H1 (cell line): Measurements from ENCODE around the gene ATG16L2. TPM values are rescaled to one million over a fixed set of nuclear protein-coding genes. Genes with fewer than 3 reads are reported as not detected.

ENCODE experiments used
- CTCF ChIA-PET: fragments of 300-600 bp; sonication (Branson Sonifier 250); formaldehyde crosslinking; loops from one replicate; lab custom pipeline; 2021; ENCODE audit not compliant: partially characterized antibody; lab: Charles Lee
- POLR2A ChIA-PET: fragments of 300-600 bp; sonication (Branson Sonifier 250); formaldehyde crosslinking; loops from one replicate; lab custom pipeline; 2021; ENCODE audit warnings: inconsistent platforms; ENCODE audit not compliant: partially characterized antibody; lab: Charles Lee
- DNase-seq, 2 experiments: peaks; one replicate each; pipeline versions ENCODE4 v3.0.0 to v3.0.0-alpha.2; 2010 to 2022; ENCODE audit warnings: low spot score in 2 of 2, low read depth in 1 of 2, mixed read lengths in 1 of 2
- FAIRE-seq: peaks from 2 replicates; lab custom pipeline; 2011; peaks lifted over from hg19 to GRCh38; lab: Jason Lieb, UNC
- H2AFZ ChIP-seq: 2 replicates; pipeline ENCODE4 v1.8.1; 2012; ENCODE audit warnings: low read length, inconsistent platforms
- H2AK5ac ChIP-seq: 2 replicates; pipeline ENCODE4 v1.6.1; 2013; ENCODE audit warnings: low read depth, low read length
- H2BK120ac ChIP-seq: replicated peaks from 2 replicates; pipeline ENCODE3; 2013; ENCODE audit warnings: low read depth, low read length, inconsistent platforms
- H2BK12ac ChIP-seq: 2 replicates; pipeline ENCODE4 v1.6.1; 2013; ENCODE audit warnings: low read depth, low read length
- H2BK15ac ChIP-seq: 2 replicates; pipeline ENCODE4 v1.6.1; 2013; ENCODE audit warnings: low read length
- H2BK20ac ChIP-seq: 2 replicates; pipeline ENCODE4 v1.6.1; 2013; ENCODE audit warnings: low read length
- H2BK5ac ChIP-seq: 2 replicates; pipeline ENCODE4 v1.6.1; 2013; ENCODE audit warnings: low read depth, low read length
- H3K14ac ChIP-seq: 2 replicates; pipeline ENCODE4 v1.6.1; 2013; ENCODE audit warnings: inconsistent platforms; ENCODE audit not compliant: insufficient read length
- H3K18ac ChIP-seq: 2 replicates; pipeline ENCODE4 v1.6.1; 2013; ENCODE audit warnings: low read length; ENCODE audit errors: extremely low read depth
- H3K23ac ChIP-seq: 2 replicates; pipeline ENCODE4 v1.6.1; 2013; ENCODE audit warnings: inconsistent platforms; ENCODE audit not compliant: insufficient read length
- H3K23me2 ChIP-seq: 2 replicates; pipeline ENCODE4 v1.6.1; 2013; ENCODE audit warnings: low read depth, low read length
- H3K27ac ChIP-seq: 2 replicates; pipeline ENCODE4 v1.6.1; 2011; ENCODE audit warnings: low read depth, low read length, inconsistent platforms
- H3K27me3 ChIP-seq, 4 experiments: replicated peaks in 1 of 4; 1 replicate in 1 of 4; 2 replicates in 3 of 4; pipeline versions ENCODE4 v1.6.1 to v1.8.1; 2011 to 2013; ENCODE audit warnings: low read length in 3 of 4, mild to moderate bottlenecking in 3 of 4, inconsistent platforms in 2 of 4, mixed read lengths in 2 of 4, moderate library complexity in 1 of 4; ENCODE audit not compliant: control insufficient read depth in 3 of 4, insufficient read depth in 3 of 4; ENCODE audit errors: extremely low read depth in 1 of 4
- H3K36me3 ChIP-seq, 4 experiments: 2 replicates each; pipeline versions ENCODE4 v1.6.1 to v1.8.1; 2011 to 2013; ENCODE audit warnings: mild to moderate bottlenecking in 4 of 4, low read length in 3 of 4, moderate library complexity in 2 of 4, control low read depth in 1 of 4, inconsistent platforms in 1 of 4; ENCODE audit not compliant: insufficient read depth in 4 of 4, control insufficient read depth in 2 of 4
- H3K4ac ChIP-seq: replicated peaks from 2 replicates; pipeline ENCODE3; 2013; ENCODE audit warnings: low read length, low read depth, mixed read lengths, inconsistent platforms; ENCODE audit not compliant: insufficient read length
- H3K4me1 ChIP-seq, 4 experiments: replicated peaks in 1 of 4; 1 replicate in 1 of 4; 2 replicates in 3 of 4; pipeline versions ENCODE4 v1.6.1 to v1.8.1; 2011 to 2013; ENCODE audit warnings: low read length in 3 of 4, inconsistent platforms in 2 of 4, mixed read lengths in 1 of 4; ENCODE audit not compliant: insufficient read depth in 4 of 4, control insufficient read depth in 3 of 4
- H3K4me2 ChIP-seq, 2 experiments: 2 replicates each; pipeline versions ENCODE4 v1.6.1 to v1.8.1; 2011 to 2013; ENCODE audit warnings: low read depth in 2 of 2, low read length in 2 of 2, control low read depth in 1 of 2, inconsistent platforms in 1 of 2, mild to moderate bottlenecking in 1 of 2; ENCODE audit not compliant: insufficient read depth in 1 of 2
- H3K4me3 ChIP-seq, 4 experiments: fragments of 200-600, 300-600 bp in 1 of 4; sonication (generic), shearing (Covaris generic), sonication (Bioruptor Twin) in 1 of 4; 2 replicates each; pipeline versions ENCODE4 v1.5.1 to v1.8.1; 2011 to 2016; ENCODE audit warnings: low read length in 4 of 4, low read depth in 3 of 4, control low read depth in 2 of 4, inconsistent platforms in 2 of 4, mild to moderate bottlenecking in 2 of 4, mixed read lengths in 1 of 4, moderate library complexity in 1 of 4; ENCODE audit not compliant: insufficient read depth in 2 of 4; ENCODE audit errors: extremely low read depth in 1 of 4
- H3K56ac ChIP-seq: replicated peaks from 2 replicates; pipeline ENCODE3; 2013; ENCODE audit warnings: low read depth, mild to moderate bottlenecking, mixed read lengths, low read length, inconsistent platforms; ENCODE audit not compliant: insufficient read length
- H3K79me1 ChIP-seq: 2 replicates; pipeline ENCODE4 v1.6.1; 2013; ENCODE audit warnings: low read depth, low read length, control low read depth
- H3K79me2 ChIP-seq, 2 experiments: 2 replicates each; pipeline versions ENCODE4 v1.6.1 to v1.8.1; 2012 to 2013; ENCODE audit warnings: low read length in 2 of 2, mild to moderate bottlenecking in 2 of 2, inconsistent platforms in 1 of 2; ENCODE audit not compliant: insufficient read depth in 2 of 2, control insufficient read depth in 1 of 2
- H3K9ac ChIP-seq, 4 experiments: replicated peaks in 1 of 4; 1 replicate in 1 of 4; 2 replicates in 3 of 4; pipeline versions ENCODE4 v1.6.1 to v1.8.1; 2011 to 2013; ENCODE audit warnings: low read depth in 3 of 4, low read length in 3 of 4, control low read depth in 2 of 4, mild to moderate bottlenecking in 2 of 4, moderate library complexity in 2 of 4, inconsistent platforms in 1 of 4; ENCODE audit errors: extremely low read depth in 1 of 4
- H3K9me3 ChIP-seq, 2 experiments: 2 replicates each; pipeline versions ENCODE4 v1.6.1 to v1.8.1; 2012 to 2013; ENCODE audit warnings: mild to moderate bottlenecking in 2 of 2, moderate library complexity in 2 of 2, control low read depth in 1 of 2, inconsistent platforms in 1 of 2, low read depth in 1 of 2, low read length in 1 of 2, mixed read lengths in 1 of 2; ENCODE audit not compliant: insufficient read depth in 2 of 2
- H4K20me1 ChIP-seq, 2 experiments: replicated peaks in 1 of 2; 2 replicates each; pipeline versions ENCODE3 to v1.8.1; 2011 to 2013; ENCODE audit warnings: inconsistent platforms in 2 of 2, low read length in 2 of 2, mild to moderate bottlenecking in 1 of 2; ENCODE audit not compliant: insufficient read depth in 2 of 2, control insufficient read depth in 1 of 2
- H4K5ac ChIP-seq: 2 replicates; pipeline ENCODE4 v1.6.1; 2013; ENCODE audit warnings: low read length, low read depth, mixed read lengths, inconsistent platforms; ENCODE audit not compliant: insufficient read length
- H4K8ac ChIP-seq: 2 replicates; pipeline ENCODE4 v1.8.0; 2013; ENCODE audit warnings: mild to moderate bottlenecking, moderate library complexity, low read length, inconsistent platforms; ENCODE audit not compliant: insufficient read depth; ENCODE audit errors: extremely low read depth
- H4K91ac ChIP-seq: replicated peaks from 2 replicates; pipeline ENCODE3; 2013; ENCODE audit warnings: low read length, mixed read lengths, inconsistent platforms; ENCODE audit not compliant: insufficient read length
- ASH2L ChIP-seq: fragments of 200-600, 300-600 bp; sonication (generic); IDR thresholded peaks from one replicate; pipeline ENCODE4 v1.7.1; 2017; ENCODE audit warnings: low read length
- CTBP2 ChIP-seq: IDR thresholded peaks from 2 replicates; pipeline ENCODE4 v1.7.0; 2011; ENCODE audit warnings: borderline replicate concordance, mild to moderate bottlenecking, moderate library complexity, mixed read lengths, low read length; ENCODE audit not compliant: insufficient read depth, insufficient read length
- PHF8 ChIP-seq: fragments of 200-600 bp; sonication (generic); conservative IDR thresholded peaks from 2 replicates; pipeline ENCODE4 v1.7.1; 2012; ENCODE audit warnings: low read depth, mild to moderate bottlenecking, inconsistent platforms, low read length, moderate library complexity
- POLR2A ChIP-seq, 2 experiments: IDR thresholded peaks; 1 replicate in 1 of 2; 2 replicates in 1 of 2; pipeline ENCODE4 v1.6.1; 2011; ENCODE audit warnings: low read depth in 2 of 2, low read length in 2 of 2, mild to moderate bottlenecking in 2 of 2; ENCODE audit errors: control extremely low read depth in 1 of 2
- POLR2AphosphoS5 ChIP-seq: IDR thresholded peaks from 2 replicates; pipeline ENCODE4 v1.6.1; 2011; ENCODE audit warnings: low read depth, low read length
- POU5F1 ChIP-seq: IDR thresholded peaks from 2 replicates; pipeline ENCODE4 v1.6.1; 2011; ENCODE audit warnings: low read depth, mild to moderate bottlenecking, low read length, moderate library complexity
- RAD21 ChIP-seq, 2 experiments: IDR thresholded peaks in 1 of 2; conservative IDR thresholded peaks in 1 of 2; 2 replicates each; pipeline ENCODE4 v1.6.1; 2011; ENCODE audit warnings: low read depth in 2 of 2, low read length in 2 of 2, improper control_type of control experiment in 1 of 2, inconsistent platforms in 1 of 2, mild to moderate bottlenecking in 1 of 2, moderate library complexity in 1 of 2
- SP2 ChIP-seq: IDR thresholded peaks from 2 replicates; pipeline ENCODE4 v1.6.1; 2012; ENCODE audit warnings: mild to moderate bottlenecking, low read length, inconsistent platforms
- SP4 ChIP-seq: IDR thresholded peaks from 2 replicates; pipeline ENCODE4 v1.6.1; 2012; ENCODE audit warnings: low read length, inconsistent platforms
- ZNF274 ChIP-seq: IDR thresholded peaks from 2 replicates; pipeline ENCODE4 v1.7.0; 2012; ENCODE audit warnings: low read length, borderline replicate concordance; ENCODE audit errors: extremely low read depth
- WGBS, 2 experiments: shearing (Covaris generic) in 1 of 2; methylation state at CpG; one replicate each; pipeline versions ENCODE4 v1.1.6 to v1.1.7; 2013 to 2015; ENCODE audit warnings: low lambda C conversion rate in 2 of 2, mixed read lengths in 2 of 2, inconsistent platforms in 1 of 2, low coverage in 1 of 2, missing lambda C conversion rate in 1 of 2; ENCODE audit not compliant: insufficient replicate concordance in 2 of 2, insufficient coverage in 1 of 2, insufficient read length in 1 of 2; ENCODE audit errors: extremely low coverage in 1 of 2, missing lambda C conversion rate in 1 of 2; 5-methylcytosine and 5-hydroxymethylcytosine counted together
- polyA plus RNA-seq, 7 experiments: library from polyadenylated mRNA; depleted of rRNA in 3 of 7; stranded (reverse) in 5 of 7; unstranded in 2 of 7; fragments of >200 nt in 5 of 7; fragments of 200-250 nt in 2 of 7; gene quantifications; 1 replicate in 5 of 7; 2 replicates in 1 of 7; 4 replicates in 1 of 7; pipeline versions ENCODE4 v1.2.1 to v1.2.3, GENCODE V29; 2011 to 2013; ENCODE audit warnings: missing spikeins in 2 of 7, mixed read lengths in 2 of 7
- total RNA-seq: library from RNA; stranded (reverse); fragmentation: NEBNext Ultra II Directional; extraction: Animal tissue kit (Norgen Biotek cat#: 25700); gene quantifications from 2 replicates; pipeline ENCODE4 v1.2.1, GENCODE V29; 2021

The ATG16L2 gene
- total and polyA plus RNA-seq, 2 of the 8 experiments (the other 6 are each of a cell fraction or from before 2014, with no cell fraction given) = 11.0 to 18.5 TPM

- FAIRE-seq (no peak), DNase-seq (no peak)
- Histone ChIP-seq H4K8ac (no peak overlapping the region), H3K9ac (no peak overlapping the region), H3K79me1 (peaks cover 7% of the 10 kb centered on the region), H3K36me3 (no peaks in the 10 kb centered on the region), H3K56ac (no peak overlapping the region), H3K14ac (no peak overlapping the region), H2BK20ac (no peak overlapping the region), H3K4me3 (no peak overlapping the region), H3K4ac (no peak overlapping the region), H3K23me2 (peaks cover 3% of the 10 kb centered on the region; the same call in 1 of the 2 replicates), H2BK15ac (no peak overlapping the region), H3K23ac (no peak overlapping the region), H3K4me1 (peaks cover 0 to 10% (median 5%) of the 10 kb centered on the region in 4 experiments; a peak in 6 of 7 replicates), H3K27ac (no peak overlapping the region), H3K4me2 (no peak overlapping the region), H2BK120ac (no peak overlapping the region), H3K9me3 (no peaks in the 10 kb centered on the region)
- 87% methylated on average over 9 of the region's 9 CpGs; no CpG with 5 or more reads in 1 of the 2 experiments for WGBS, 2 experiments
- CTCF ChIA-PET = interaction anchor here (0.6 to 5.9 kb wide), 15 partner anchors 8 to 524 kb away, joined by 3 to 50 read pairs (median 4); partner anchors contain the start of gene STARD10
- TF ChIP-seq PHF8 (no peak), RAD21 (IDR thresholded peaks at IDR 0.05 in 1 of 2, conservative IDR thresholded peaks at IDR 0.05 in 1 of 2; ENCODE audit: low read depth in 2 of 2, low read length in 2 of 2) (no peak), POLR2AphosphoS5 (no peak), ASH2L (no peak), ZNF274 (no peak), SP4 (no peak), POU5F1 (no peak), CTBP2 (no peak), POLR2A (IDR thresholded peaks at IDR 0.05; ENCODE audit: control extremely low read depth in 1 of 2, low read depth in 2 of 2, low read length in 2 of 2) (no peak), SP2 (no peak)
- TF ChIP-seq, all 59 proteins: peak for 0
- Histone ChIP-seq H3K27me3 (peaks cover 0 to 8% (median 4%) of the 10 kb centered on the region in 4 experiments; a peak in 3 of 7 replicates), H2BK12ac (no peak overlapping the region), H2AFZ (no peak overlapping the region), H4K5ac (no peak overlapping the region), H2AK5ac (no peak overlapping the region), H4K91ac (no peak overlapping the region), H2BK5ac (no peak overlapping the region), H3K18ac (no peak overlapping the region), H3K79me2 (no peaks in the 10 kb centered on the region), H4K20me1 (peaks cover 1 to 3% of the 10 kb centered on the region in 2 experiments)
- POLR2A ChIA-PET = interaction anchor here (1.0 to 3.0 kb wide), 5 partner anchors 8 to 22 kb away, joined by 4 to 10 read pairs (median 4); no protein-coding TSS in a partner anchor
Measured at GRCh38 chr11:72776117-72776843, 37.9 kb upstream of the ATG16L2 start.
